ENCODE data around the gene MMP14.

GRCh38 chr14:22822016-22822570 is 14.3 kb upstream of the MMP14 start:
- no peak for TF ChIP-seq CTCF (IDR thresholded peaks at IDR 0.05)
- no peak for TF ChIP-seq POLR2A (IDR thresholded peaks at IDR 0.05)
